Body of pancreas (tissue), 4 donors: ENCODE measurements around the gene TMPRSS11E. TPM values are rescaled to one million over a fixed set of nuclear protein-coding genes. Genes with fewer than 3 reads are reported as not detected.
"Not testable (repeated sequence)": the region's sequence is repeated elsewhere in the genome, so short reads cannot be mapped to it uniquely, and the experiment has no call there.

ENCODE experiments used
- ATAC-seq: fragments of 150-250 bp; one replicate; pipeline ENCODE4 v1.9.1; 2016
- DNase-seq, 4 donors: peaks; one replicate each; pipeline ENCODE4 v3.0.0-alpha.2; 2019
- H3K27ac ChIP-seq, 4 donors: fragments of 200-600 bp; sonication (generic); 1 replicate in 3 of 4; 2 replicates in 1 of 4; pipeline versions ENCODE4 v1.5.1 to v1.6.1; 2016 to 2019; ENCODE audit warnings: mild to moderate bottlenecking in 1 of 4, mixed read lengths in 1 of 4, moderate library complexity in 1 of 4
- H3K27me3 ChIP-seq, 2 donors: fragments of 200-600 bp; sonication (generic); one replicate each; pipeline ENCODE4 v1.6.0; 2016; ENCODE audit warnings: mild to moderate bottlenecking in 1 of 2
- H3K36me3 ChIP-seq, 2 donors: fragments of 200-600 bp; sonication (generic); replicated peaks in 1 of 2; 2 replicates each; pipeline ENCODE4 v1.5.1; 2016; ENCODE audit warnings: low read depth in 2 of 2; ENCODE audit not compliant: insufficient read depth in 1 of 2
- H3K4me1 ChIP-seq: fragments of 200-600 bp; sonication (generic); one replicate; pipeline ENCODE4 v1.6.0; 2016
- H3K4me3 ChIP-seq, 2 donors: fragments of 200-600 bp; sonication (generic); 1 replicate in 1 of 2; 2 replicates in 1 of 2; pipeline ENCODE4 v1.5.1; 2016 to 2019
- H3K9me3 ChIP-seq, 3 donors: fragments of 200-600 bp; sonication (generic); 1 replicate in 2 of 3; 2 replicates in 1 of 3; pipeline ENCODE4 v1.5.1; 2016
- CTCF ChIP-seq, 7 experiments: fragments of 450-650 bp in 4 of 7; fragments of 200-600 bp in 3 of 7; sonication (generic) in 3 of 7; IDR thresholded peaks; one replicate each; pipeline ENCODE4 v1.5.1; 2016 to 2019; ENCODE audit warnings: antibody characterized with exemption in 7 of 7
- POLR2A ChIP-seq, 3 donors: fragments of 450-650 bp; IDR thresholded peaks; one replicate each; pipeline ENCODE4 v1.6.1; 2016; ENCODE audit warnings: antibody characterized with exemption in 3 of 3, mild to moderate bottlenecking in 2 of 3
- WGBS, 2 donors: methylation state at CpG; one replicate each; pipeline ENCODE4 v1.1.5; 2017; 5-methylcytosine and 5-hydroxymethylcytosine counted together
- intact Hi-C: fragments of 100-400 bp; cut with DNase I; formaldehyde crosslinking; loops from one replicate; pipeline ENCODE4 v1.15.1; 2023
- total RNA-seq, 2 donors: library from RNA; depleted of rRNA; stranded (reverse); fragments of >200 nt; gene quantifications; one replicate each; pipeline ENCODE4 v1.1.0, GENCODE V29; 2016

TMPRSS11E gene
- under 1 TPM; 0.78 to 0.99 TPM for total RNA-seq

GRCh38 chr4:68447201-68447600, at the start of gene TMPRSS11E:
Gene TMPRSS11E, plus strand, starts transcription at chr4:68447463. Its CDS starts 50 bp downstream, at chr4:68447513.
- Histone ChIP-seq H3K9me3 (no peaks in the 10 kb centered on the region), H3K27me3 (no peaks in the 10 kb centered on the region), H3K4me1 (no peaks in the 10 kb centered on the region), H3K4me3 (no peak within 1 kb of the TSS), H3K36me3 (no peaks in the 10 kb centered on the region), H3K27ac (no peak within 1 kb of the TSS)
- intact Hi-C loops: no loop called here
- TF ChIP-seq CTCF (IDR thresholded peaks at IDR 0.05) (no peak), POLR2A (IDR thresholded peaks at IDR 0.05) (no peak)
- WGBS, 2 donors: 47 to 54% methylated on average over 3 of the region's 3 CpGs
- DNase-seq: peak in 1 of 4 donors; percentile 7
- no peak for ATAC-seq

DNA sequence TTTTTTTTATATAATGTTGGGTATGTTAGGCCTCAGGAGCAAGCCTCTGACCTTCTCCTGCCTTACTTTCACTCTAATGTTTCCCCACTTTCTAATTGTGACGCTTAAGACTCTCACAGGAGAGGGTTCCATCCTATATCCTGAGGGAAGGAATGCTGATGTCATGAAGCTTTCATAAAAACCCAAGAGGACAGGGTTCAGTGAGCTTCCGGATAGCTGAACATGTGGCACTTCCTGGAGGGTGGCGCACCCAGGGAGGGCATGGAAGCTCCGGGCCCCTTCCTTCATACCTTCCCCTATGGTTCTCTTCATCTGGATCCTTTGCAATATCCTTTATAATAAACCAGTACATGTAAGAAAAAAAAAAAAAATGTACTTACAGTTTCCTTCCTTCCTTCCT, 48.0 kb upstream of the TMPRSS11E start:
- Histone ChIP-seq H3K27me3 (no peaks in the 10 kb centered on the region), H3K4me1 (no peaks in the 10 kb centered on the region), H3K9me3 (no peaks in the 10 kb centered on the region), H3K4me3 (no peak overlapping the region), H3K27ac (no peak overlapping the region), H3K36me3 (no peaks in the 10 kb centered on the region)
- 86 to 87% methylated on average over 4 of the region's 4 CpGs for WGBS, 2 donors
- intact Hi-C loops: no loop called here
- no peak for ATAC-seq
- DNase-seq: no peak
- TF ChIP-seq POLR2A (IDR thresholded peaks at IDR 0.05) (no peak), CTCF (IDR thresholded peaks at IDR 0.05) (no peak)

GRCh38 chr4:68401231-68401630, 46.0 kb upstream of the TMPRSS11E start:
- no peaks in the 10 kb centered on the region for H3K27me3 ChIP-seq
- H3K9me3 ChIP-seq: no peaks in the 10 kb centered on the region
- ATAC-seq (no peak), DNase-seq (no peak)
- H3K27ac ChIP-seq: no peak overlapping the region
- no peaks in the 10 kb centered on the region for H3K36me3 ChIP-seq
- H3K4me1 ChIP-seq: no peaks in the 10 kb centered on the region
- no peak for TF ChIP-seq CTCF (IDR thresholded peaks at IDR 0.05)
- TF ChIP-seq POLR2A (IDR thresholded peaks at IDR 0.05): no peak
- no peak overlapping the region for H3K4me3 ChIP-seq
- intact Hi-C loops: no loop called here

DNA sequence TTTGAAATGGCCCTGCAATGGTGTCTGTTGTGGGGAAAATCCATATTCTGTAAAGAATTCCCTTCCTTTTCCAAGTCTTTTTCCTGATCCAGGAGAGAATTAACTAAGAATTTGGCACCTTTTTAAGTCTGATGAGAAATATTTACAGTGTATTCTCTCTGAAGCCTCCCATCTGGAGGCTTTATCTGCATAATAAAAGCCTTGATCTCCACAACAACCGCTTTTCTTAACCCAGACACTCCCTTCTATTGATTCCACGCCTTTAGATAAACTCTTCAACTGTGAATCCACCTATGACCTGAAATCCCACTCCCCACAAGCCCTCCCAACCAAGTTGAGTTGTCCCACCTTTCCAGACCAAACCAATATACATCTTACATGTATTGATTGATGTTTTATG, 43.1 kb upstream of the TMPRSS11E start:
- DNase-seq: no peak
- Histone ChIP-seq H3K36me3 (no peaks in the 10 kb centered on the region), H3K9me3 (no peaks in the 10 kb centered on the region), H3K27ac (no peak overlapping the region), H3K4me3 (no peak overlapping the region), H3K27me3 (no peaks in the 10 kb centered on the region), H3K4me1 (no peaks in the 10 kb centered on the region)
- no peak for ATAC-seq
- intact Hi-C loops: no loop called here
- WGBS, 2 donors: 50 to 56% methylated on average over 2 of the region's 2 CpGs
- TF ChIP-seq CTCF (IDR thresholded peaks at IDR 0.05) (no peak), POLR2A (IDR thresholded peaks at IDR 0.05) (no peak)

- 83 to 86% methylated on average over 12 to 13 of the region's 13 CpGs for WGBS, 2 donors
Measured at GRCh38 chr4:68405718-68406478, 41.4 kb upstream of the TMPRSS11E start.

More at GRCh38 chr4:68405718-68406478, 41.4 kb upstream of the TMPRSS11E start:
- intact Hi-C loops, H3K36me3 ChIP-seq, ATAC-seq, DNase-seq, H3K4me3 ChIP-seq, H3K27ac ChIP-seq, H3K9me3 ChIP-seq, H3K27me3 ChIP-seq, H3K4me1 ChIP-seq: not testable (repeated sequence)
